ENCODE data around the gene HAUS3.

HAUS3 gene

DNA sequence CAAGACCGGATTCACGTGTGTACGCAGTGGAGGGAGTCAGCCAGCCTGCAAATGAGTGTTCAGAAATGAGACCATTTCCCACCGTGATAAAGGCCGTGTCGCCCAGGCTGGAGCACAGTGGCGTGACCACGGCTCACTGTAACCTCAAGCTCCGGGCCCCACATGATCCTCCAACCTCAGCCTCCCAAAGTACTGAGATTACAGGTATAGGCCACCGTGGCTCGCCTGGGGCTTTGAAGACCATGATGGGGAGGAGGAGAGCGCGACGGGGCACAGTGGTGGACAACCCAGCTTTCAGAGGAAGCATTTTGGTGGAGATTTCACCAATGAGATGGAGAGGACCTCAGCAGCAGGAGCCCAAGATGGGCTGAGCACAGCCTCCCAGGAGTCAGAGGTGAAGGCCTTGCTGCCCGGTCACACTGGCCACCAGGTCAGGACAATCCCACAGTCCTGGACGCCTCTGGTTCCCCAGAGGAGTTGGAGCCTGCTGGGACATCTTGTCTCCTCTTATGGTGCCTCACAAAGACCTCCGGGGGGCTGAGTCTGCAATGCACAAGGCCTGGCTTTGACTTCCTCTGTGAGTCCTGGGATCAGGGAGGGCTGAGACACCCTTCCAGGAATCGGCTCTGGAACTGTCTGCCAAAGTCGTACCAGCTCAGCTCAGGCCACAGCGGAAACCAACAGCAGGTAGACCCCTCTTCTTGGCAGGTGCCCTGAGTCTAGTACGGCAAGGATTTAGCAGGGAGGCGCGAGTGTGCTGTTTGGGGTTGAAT is 42.4 kb upstream of the HAUS3 start:
- no peak for TF ChIP-seq CTCF (IDR thresholded peaks at IDR 0.05; ENCODE audit: insufficient read depth, low read length, poor library complexity, severe bottlenecking)
- no peaks in the 10 kb centered on the region; the same call in 1 of the 2 replicates for H3K27me3 ChIP-seq (replicated peaks; ENCODE audit: control insufficient read depth, insufficient read depth, low read length)
- DNase-seq (ENCODE audit: extremely low read depth, insufficient read length), result no peak
- no peaks in the 10 kb centered on the region for H3K36me3 ChIP-seq (ENCODE audit: control insufficient read depth, insufficient read depth, low read length)
- H3K4me3 ChIP-seq (replicated peaks; ENCODE audit: low read depth, low read length), result no peak overlapping the region

GRCh38 chr4:2283199-2283711 is 41.3 kb upstream of the HAUS3 start:
- Histone ChIP-seq H3K36me3 (ENCODE audit: control insufficient read depth, insufficient read depth, low read length) (no peaks in the 10 kb centered on the region), H3K4me3 (replicated peaks; ENCODE audit: low read depth, low read length) (no peak overlapping the region), H3K27me3 (replicated peaks; ENCODE audit: control insufficient read depth, insufficient read depth, low read length) (no peaks in the 10 kb centered on the region; the same call in 1 of the 2 replicates)
- TF ChIP-seq CTCF (IDR thresholded peaks at IDR 0.05; ENCODE audit: insufficient read depth, low read length, poor library complexity, severe bottlenecking), result no peak
- DNase-seq (ENCODE audit: extremely low read depth, insufficient read length), result no peak

DNA sequence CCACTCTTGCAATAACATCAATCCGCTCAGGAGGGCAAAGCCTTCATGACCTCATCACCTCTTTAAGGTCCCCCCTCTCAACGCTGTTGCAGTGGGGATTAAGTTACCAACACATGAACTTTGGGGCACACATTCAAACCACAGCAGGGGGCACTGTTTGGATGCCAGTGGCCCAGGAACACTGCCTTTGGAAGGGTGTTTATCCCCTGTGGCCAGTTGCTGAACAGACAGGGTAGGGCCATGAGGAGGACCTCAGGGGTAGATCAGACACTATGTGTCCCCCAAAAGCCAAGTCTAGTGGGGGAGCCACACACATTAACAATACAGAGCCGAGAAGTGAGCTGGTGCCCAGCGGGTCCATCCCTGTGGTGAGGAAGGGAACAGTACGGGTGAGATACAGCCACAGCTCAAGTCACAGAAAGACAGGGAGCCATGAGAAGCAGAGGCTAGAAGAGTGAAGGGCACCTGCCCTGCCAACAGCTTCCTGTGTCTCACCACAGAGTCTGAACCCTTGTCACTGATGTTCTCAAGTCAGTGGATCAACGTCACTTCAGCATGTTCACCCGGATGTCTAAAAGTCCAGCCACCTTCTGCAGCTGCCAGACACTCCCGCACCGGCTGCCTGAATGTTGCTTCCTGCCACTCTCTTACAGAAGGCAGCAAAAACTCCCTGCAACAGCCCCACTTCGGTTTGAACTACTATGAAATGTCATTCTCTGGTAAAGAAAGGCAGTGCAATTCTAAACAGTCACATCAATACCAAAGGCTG is 39.8 kb upstream of the HAUS3 start:
- Histone ChIP-seq H3K36me3 (ENCODE audit: control insufficient read depth, insufficient read depth, low read length) (no peaks in the 10 kb centered on the region), H3K27me3 (replicated peaks; ENCODE audit: control insufficient read depth, insufficient read depth, low read length) (no peaks in the 10 kb centered on the region), H3K4me3 (replicated peaks; ENCODE audit: low read depth, low read length) (no peak overlapping the region)
- TF ChIP-seq CTCF (IDR thresholded peaks at IDR 0.05; ENCODE audit: insufficient read depth, low read length, poor library complexity, severe bottlenecking), result peak; percentile 28
- DNase-seq (ENCODE audit: extremely low read depth, insufficient read length), result peak; percentile 36

DNA sequence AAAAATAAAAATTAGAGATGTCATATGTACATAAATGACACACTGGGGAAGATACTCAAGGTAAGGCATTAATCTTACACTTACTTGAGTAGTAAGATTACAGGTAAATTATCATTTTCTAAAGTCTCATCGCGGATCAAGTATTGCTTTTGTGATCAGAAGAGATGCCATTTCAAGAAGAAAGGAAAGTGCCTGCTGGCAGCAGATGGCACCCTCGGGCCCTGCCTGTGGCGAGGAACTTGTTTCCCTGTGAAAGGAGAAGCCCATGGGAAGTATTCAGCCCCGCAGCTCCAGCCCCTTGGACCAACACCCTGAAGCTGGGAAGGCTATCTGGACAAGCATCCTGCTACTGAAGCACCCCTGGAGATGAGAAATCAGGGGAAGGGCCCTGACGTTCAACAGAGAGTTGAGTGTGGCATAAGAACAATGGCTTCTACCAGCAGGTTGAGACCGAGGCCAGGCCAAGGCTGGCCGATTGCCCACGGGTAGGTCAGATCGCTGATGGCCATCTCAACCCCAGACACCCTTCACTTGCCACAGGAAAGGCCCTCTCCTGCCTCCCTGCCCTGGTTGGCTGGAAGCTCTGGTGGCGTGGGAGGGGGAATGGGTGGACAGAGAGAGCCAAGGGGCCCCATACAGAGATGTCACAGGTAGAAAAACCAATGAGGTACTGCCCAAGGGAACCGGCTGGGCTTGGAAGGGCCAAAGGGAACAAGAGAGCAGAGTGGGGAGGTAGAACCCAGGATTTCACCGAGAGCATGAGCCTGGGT is 38.8 kb upstream of the HAUS3 start:
- Histone ChIP-seq H3K4me3 (replicated peaks; ENCODE audit: low read depth, low read length) (no peak overlapping the region), H3K27me3 (replicated peaks; ENCODE audit: control insufficient read depth, insufficient read depth, low read length) (no peaks in the 10 kb centered on the region), H3K36me3 (ENCODE audit: control insufficient read depth, insufficient read depth, low read length) (no peaks in the 10 kb centered on the region)
- peak; percentile 18 for TF ChIP-seq CTCF (IDR thresholded peaks at IDR 0.05; ENCODE audit: insufficient read depth, low read length, poor library complexity, severe bottlenecking)
- DNase-seq (ENCODE audit: extremely low read depth, insufficient read length), result no peak

GRCh38 chr4:2277956-2278355 is 36.0 kb upstream of the HAUS3 start:
- TF ChIP-seq CTCF (IDR thresholded peaks at IDR 0.05; ENCODE audit: insufficient read depth, low read length, poor library complexity, severe bottlenecking), result no peak
- Histone ChIP-seq H3K4me3 (replicated peaks; ENCODE audit: low read depth, low read length) (no peak overlapping the region), H3K36me3 (ENCODE audit: control insufficient read depth, insufficient read depth, low read length) (no peaks in the 10 kb centered on the region), H3K27me3 (replicated peaks; ENCODE audit: control insufficient read depth, insufficient read depth, low read length) (no peaks in the 10 kb centered on the region; the same call in 1 of the 2 replicates)
- DNase-seq (ENCODE audit: extremely low read depth, insufficient read length), result no peak
